HepG2 (cell line): ENCODE results near the gene TMEM129. TPM values are rescaled to one million over a fixed set of nuclear protein-coding genes. Genes with fewer than 3 reads are reported as not detected.

Experiments used
- ATAC-seq: fragments of 200-7000 bp; cut with Tn5 transposase; 3 replicates; pipeline ENCODE4 v1.9.1; 2020; ENCODE audit warnings: mild to moderate bottlenecking, moderate library complexity
- BruUV-seq: library from RNA; stranded (reverse); fragments of 400-500 nt; replicated peaks from 2 replicates; lab custom pipeline; 2021; lab: Mats Ljungman, UMichigan
- CTCF ChIA-PET: fragments of 300-600 bp; formaldehyde crosslinking; extraction: SDS; loops from one replicate; lab custom pipeline; 2021; ENCODE audit warnings: low total read pairs, inconsistent platforms, low intra/inter-chr PET ratio; lab: Yijun Ruan, JAX
- POLR2A ChIA-PET: fragments of 350-600 bp; sonication (Branson Sonifier 250); formaldehyde crosslinking; loops from one replicate; lab custom pipeline; 2020; ENCODE audit warnings: antibody characterized with exemption, inconsistent platforms; lab: Yijun Ruan, JAX
- DNase-seq: peaks from one replicate; pipeline ENCODE4 v3.0.0-alpha.2; 2015; ENCODE audit warnings: low spot score
- FAIRE-seq: peaks from 3 replicates; lab custom pipeline; 2011; peaks lifted over from hg19 to GRCh38; lab: Jason Lieb, UNC
- H2AFZ ChIP-seq: one replicate; pipeline ENCODE4 v1.6.1; 2011; ENCODE audit warnings: low read length, inconsistent platforms
- H3K27ac ChIP-seq: fragments of 300-600 bp; 3 replicates; pipeline ENCODE4 v1.8.0; 2011; ENCODE audit warnings: mixed run types, mild to moderate bottlenecking, mixed read lengths, low read length, inconsistent platforms; ENCODE audit not compliant: insufficient read depth; ENCODE audit errors: extremely low read length
- H3K27me3 ChIP-seq, 2 experiments: fragments of 200-600 bp in 1 of 2; 2 replicates in 1 of 2; 3 replicates in 1 of 2; pipeline versions ENCODE4 v1.6.0 to v1.8.0; 2011; ENCODE audit warnings: low read length in 2 of 2, mild to moderate bottlenecking in 2 of 2, moderate library complexity in 2 of 2, inconsistent platforms in 1 of 2; ENCODE audit not compliant: insufficient read depth in 2 of 2, control insufficient read depth in 1 of 2
- H3K36me3 ChIP-seq, 2 experiments: fragments of 200-600 bp in 1 of 2; replicated peaks in 1 of 2; 2 replicates in 1 of 2; 3 replicates in 1 of 2; pipeline versions ENCODE4 v1.5.1 to v1.8.0; 2011; ENCODE audit warnings: low read length in 2 of 2, inconsistent platforms in 1 of 2; ENCODE audit not compliant: insufficient read depth in 2 of 2, control insufficient read depth in 1 of 2
- H3K4me1 ChIP-seq: 2 replicates; pipeline ENCODE4 v1.5.1; 2012; ENCODE audit warnings: low read length, inconsistent platforms; ENCODE audit not compliant: insufficient read depth
- H3K4me2 ChIP-seq: 2 replicates; pipeline ENCODE4 v1.6.0; 2011; ENCODE audit warnings: low read depth, low read length, inconsistent platforms
- H3K4me3 ChIP-seq, 3 experiments: fragments of 200-600 bp in 1 of 3; sonication (generic), shearing (Covaris generic) in 1 of 3; replicated peaks in 1 of 3; 2 replicates each; pipeline ENCODE4 v1.5.1; 2011 to 2016; ENCODE audit warnings: low read length in 3 of 3, inconsistent platforms in 2 of 3, low read depth in 2 of 3, mild to moderate bottlenecking in 2 of 3, control low read depth in 1 of 3, mixed read lengths in 1 of 3; ENCODE audit not compliant: insufficient read depth in 1 of 3
- H3K79me2 ChIP-seq: one replicate; pipeline ENCODE4 v1.6.1; 2011; ENCODE audit warnings: low read length, inconsistent platforms; ENCODE audit not compliant: insufficient read depth
- H3K9ac ChIP-seq: 2 replicates; pipeline ENCODE4 v1.6.0; 2011; ENCODE audit warnings: mild to moderate bottlenecking, low read depth, low read length, inconsistent platforms; ENCODE audit not compliant: insufficient read depth
- H3K9me3 ChIP-seq: 2 replicates; pipeline ENCODE4 v1.5.1; 2012; ENCODE audit warnings: mild to moderate bottlenecking, low read length
- H4K20me1 ChIP-seq: 2 replicates; pipeline ENCODE4 v1.6.0; 2011; ENCODE audit warnings: inconsistent platforms, mild to moderate bottlenecking, low read length, moderate library complexity; ENCODE audit not compliant: insufficient read depth
- ARID2 ChIP-seq: sonication (generic); formaldehyde crosslinking; IDR thresholded peaks from 2 replicates; pipeline ENCODE4 v1.8.1; 2022; ENCODE audit warnings: mild to moderate bottlenecking, missing genetic modification reagents, borderline replicate concordance
- HNF4A ChIP-seq: sonication (generic); formaldehyde crosslinking; IDR thresholded peaks from 2 replicates; pipeline ENCODE4 v1.4.0; 2020; ENCODE audit warnings: missing genetic modification reagents
- HOXA3 ChIP-seq: sonication (generic); formaldehyde crosslinking; IDR thresholded peaks from 2 replicates; pipeline ENCODE4 v1.5.0; 2020; ENCODE audit warnings: missing genetic modification reagents
- IRF1 ChIP-seq: sonication (generic); formaldehyde crosslinking; IDR thresholded peaks from 2 replicates; pipeline ENCODE4 v1.4.0; 2020; ENCODE audit warnings: low read depth, mild to moderate bottlenecking, missing genetic modification reagents
- PPARG ChIP-seq: conservative IDR thresholded peaks from 2 replicates; pipeline ENCODE4 v1.6.1; 2016; ENCODE audit warnings: missing biosample characterization, missing genetic modification reagents
- REL ChIP-seq: sonication (generic); formaldehyde crosslinking; conservative IDR thresholded peaks from 2 replicates; pipeline ENCODE4 v1.8.0; 2022; ENCODE audit warnings: mild to moderate bottlenecking, missing genetic modification reagents, moderate library complexity
- SP4 ChIP-seq: sonication (generic); formaldehyde crosslinking; IDR thresholded peaks from 2 replicates; pipeline ENCODE4 v1.8.1; 2023; ENCODE audit warnings: mild to moderate bottlenecking, missing genetic modification reagents
- ZKSCAN1 ChIP-seq: fragments of 150-350 bp; IDR thresholded peaks from 2 replicates; pipeline ENCODE4 v1.6.1; 2014; ENCODE audit warnings: low read length
- ZNF142 ChIP-seq: sonication (generic); formaldehyde crosslinking; IDR thresholded peaks from 2 replicates; pipeline ENCODE4 v1.4.0; 2020; ENCODE audit warnings: missing genetic modification reagents
- ZNF235 ChIP-seq: sonication (generic); formaldehyde crosslinking; IDR thresholded peaks from 2 replicates; pipeline ENCODE4 v1.8.1; 2023; ENCODE audit warnings: mild to moderate bottlenecking, missing genetic modification reagents, borderline replicate concordance
- ZNF317 ChIP-seq: sonication (generic); formaldehyde crosslinking; IDR thresholded peaks from 2 replicates; pipeline ENCODE4 v1.5.0; 2020; ENCODE audit warnings: mild to moderate bottlenecking, missing genetic modification reagents
- ZNF333 ChIP-seq: sonication (generic); formaldehyde crosslinking; IDR thresholded peaks from 2 replicates; pipeline ENCODE4 v1.4.0; 2020; ENCODE audit warnings: mild to moderate bottlenecking, missing genetic modification reagents, borderline replicate concordance
- ZNF354B ChIP-seq: sonication (generic); formaldehyde crosslinking; IDR thresholded peaks from 2 replicates; pipeline ENCODE4 v1.8.0; 2022; ENCODE audit warnings: mild to moderate bottlenecking, missing genetic modification reagents
- ZNF704 ChIP-seq: sonication (generic); formaldehyde crosslinking; IDR thresholded peaks from 2 replicates; pipeline ENCODE4 v1.8.1; 2023; ENCODE audit warnings: mild to moderate bottlenecking, inconsistent platforms, moderate library complexity, missing genetic modification reagents, borderline replicate concordance
- ZNF772 ChIP-seq: sonication (generic); formaldehyde crosslinking; IDR thresholded peaks from 2 replicates; pipeline ENCODE4 v1.5.0; 2020; ENCODE audit warnings: mild to moderate bottlenecking, missing genetic modification reagents
- ZNF777 ChIP-seq: sonication (generic); formaldehyde crosslinking; IDR thresholded peaks from 2 replicates; pipeline ENCODE4 v1.4.0; 2020; ENCODE audit warnings: missing genetic modification reagents
- ZSCAN21 ChIP-seq: sonication (generic); formaldehyde crosslinking; IDR thresholded peaks from 2 replicates; pipeline ENCODE4 v1.8.0; 2022; ENCODE audit warnings: mild to moderate bottlenecking, missing genetic modification reagents, moderate library complexity, borderline replicate concordance
- WGBS: methylation state at CpG from one replicate; pipeline ENCODE4 v1.1.6; 2017; ENCODE audit warnings: low lambda C conversion rate; 5-methylcytosine and 5-hydroxymethylcytosine counted together
- in situ Hi-C: cut with HindIII; loops from 2 replicates; pipeline ENCODE4 v1.10.0; 2017; ENCODE audit warnings: low pct_unique_long_range_greater_than_20kb; ENCODE audit not compliant: extremely low pct_ligation_motif_present
- intact Hi-C: fragments of 100-400 bp; cut with micrococcal nuclease; formaldehyde crosslinking; loops from one replicate; pipeline ENCODE4 v1.10.0; 2022; ENCODE audit not compliant: unreplicated experiment
- polyA plus RNA-seq, 8 experiments: library from polyadenylated mRNA; depleted of rRNA in 3 of 8; stranded (reverse) in 7 of 8; unstranded in 1 of 8; fragments of >200 nt; fragmentation: Illumina TruSeq in 4 of 8; extraction: Trizol in 4 of 8; gene quantifications; 2 replicates each; pipeline versions ENCODE4 v1.2.1 to v1.2.3, GENCODE V29; 2011 to 2016; ENCODE audit warnings: low read depth in 4 of 8, missing spikeins in 1 of 8, mixed read lengths in 1 of 8; ENCODE audit not compliant: insufficient read depth in 1 of 8
- total RNA-seq, 5 experiments: library from RNA; depleted of rRNA; stranded (reverse); fragments of >200 nt; fragmentation: Illumina TruSeq; extraction: Trizol; gene quantifications; 2 replicates each; pipeline ENCODE4 v1.2.3, GENCODE V29; 2016; ENCODE audit warnings: low read depth in 1 of 5

The TMEM129 gene
- total and polyA plus RNA-seq, 2 of the 13 experiments (the other 11 are each of a cell fraction or from before 2014, with no cell fraction given): 19.0 to 25.8 TPM

- Histone ChIP-seq H3K27me3 (no peaks in the 10 kb centered on the region), H3K4me3 (no peak overlapping the region), H3K79me2 (no peaks in the 10 kb centered on the region), H2AFZ (no peak overlapping the region), H4K20me1 (no peaks in the 10 kb centered on the region), H3K4me1 (peaks cover 91% of the 10 kb centered on the region), H3K9ac (no peak overlapping the region), H3K4me2 (no peak overlapping the region), H3K36me3 (no peaks in the 10 kb centered on the region), H3K27ac (no peak overlapping the region), H3K9me3 (no peaks in the 10 kb centered on the region)
- FAIRE-seq (no peak), DNase-seq (no peak), ATAC-seq (no peak)
- ChIA-PET CTCF (no interaction called here), POLR2A (interaction anchor here (34.3 kb wide), 1 partner anchor 28 kb away, joined by 1258 read pairs; the partner anchor contains the start of gene FGFR3)
- WGBS: 74% methylated on average over 31 of the region's 32 CpGs
- intact Hi-C loops (no loop called here), in situ Hi-C loops (no loop called here)
- no TSS peak for BruUV-seq
- TF ChIP-seq ZKSCAN1: no peak
- no peak for TF ChIP-seq ZNF317 (CRISPR knock-in tag)
- no peak for TF ChIP-seq ZNF333
- no peak for TF ChIP-seq ZNF772 (CRISPR knock-in tag)
- no peak for TF ChIP-seq ZSCAN21 (CRISPR knock-in tag)
- TF ChIP-seq ZNF704 (CRISPR knock-in tag): no peak
- TF ChIP-seq SP4 (CRISPR knock-in tag): no peak
- no peak for TF ChIP-seq REL (CRISPR knock-in tag)
- no peak for TF ChIP-seq IRF1 (CRISPR knock-in tag)
- no peak for TF ChIP-seq PPARG (CRISPR knock-in tag)
- no peak for TF ChIP-seq ZNF354B
- TF ChIP-seq HNF4A (CRISPR knock-in tag): no peak
- TF ChIP-seq ZNF235: no peak
- no peak for TF ChIP-seq ZNF142
- TF ChIP-seq ZNF777 (CRISPR knock-in tag): no peak
- no peak for TF ChIP-seq ARID2 (CRISPR knock-in tag)
- TF ChIP-seq HOXA3: no peak
Measured at GRCh38 chr4:1761130-1761689, 40.1 kb upstream of the TMEM129 start.
